ENCODE measurements around the gene PYROXD2. TPM values are rescaled to one million over a fixed set of nuclear protein-coding genes. Genes with fewer than 3 reads are reported as not detected.

Gene PYROXD2
- total RNA-seq, 1 donor from 2014 or later, result 7.3 TPM

GRCh38 chr10:98340261-98340939, 74.6 kb downstream of the PYROXD2 start:
- peak; percentile 88 for DNase-seq (ENCODE audit: low read depth)

- DNase-seq (ENCODE audit: low read depth), result peak; percentile 70
Observed at GRCh38 chr10:98339799-98340198, 75.2 kb downstream of the PYROXD2 start.

DNA sequence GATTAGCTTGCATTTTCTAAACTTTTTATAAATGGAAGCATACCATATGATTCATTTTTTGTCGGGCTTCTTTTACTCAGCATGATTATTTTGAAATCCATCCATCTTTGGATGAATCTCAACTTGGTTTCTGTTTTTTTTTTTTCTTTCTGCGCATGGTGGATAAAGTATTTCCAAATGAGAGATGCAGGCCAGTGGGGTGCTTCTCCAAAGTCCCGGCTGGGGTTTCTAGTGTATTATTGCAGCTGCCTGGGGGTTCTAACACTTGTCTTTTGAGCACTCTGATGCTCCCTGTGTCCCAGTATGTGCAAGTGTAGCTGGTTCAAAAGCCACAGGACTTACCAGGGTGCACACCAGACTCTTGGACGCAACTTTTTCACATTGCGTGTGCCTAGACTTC, 76.1 kb downstream of the PYROXD2 start:
- DNase-seq (ENCODE audit: low read depth), result no peak

- no peak for DNase-seq (ENCODE audit: low read depth)
Observed at GRCh38 chr10:98338318-98338717, 76.7 kb downstream of the PYROXD2 start.

DNA sequence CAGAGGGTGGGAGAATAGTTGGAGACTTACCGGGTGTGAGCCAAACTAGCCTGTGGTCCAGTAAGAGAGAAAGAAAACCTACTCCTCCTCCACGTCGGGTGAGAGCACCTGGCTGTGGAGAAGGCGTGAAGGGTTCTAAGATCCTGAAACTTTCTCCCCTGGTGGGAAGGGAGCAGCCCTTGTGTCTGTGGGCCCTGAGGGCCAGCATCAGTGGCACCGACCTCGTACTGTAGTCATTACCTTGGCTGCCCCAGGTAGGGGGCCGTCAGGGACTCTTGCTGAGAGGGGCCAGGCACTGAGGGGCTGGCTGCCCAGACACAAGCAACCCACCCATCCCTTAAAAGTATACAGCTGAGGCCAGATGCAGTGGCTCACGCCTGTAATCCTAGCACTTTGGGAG, 77.5 kb downstream of the PYROXD2 start:
- no peak for DNase-seq (ENCODE audit: low read depth)

MicroRNAs encoded within 50 kb of the gene (microRNA counts, 767-probe panel; counts per million panel counts)
- not detected for microRNA hsa-miR-1287

Small RNA genes within 50 kb of the gene (microRNA-seq; reads per million reads assigned to microRNA genes)
- gene MIR1287 (76.6 reads per million, percentile 52 among the genes with 10 or more reads in this experiment), gene MIR4685 (not detected)

Other genes starting within 250 kb of the PYROXD2 start
- gene LOXL4, start 147.0 kb downstream of the PYROXD2 start, total RNA-seq, result 0.64 and 0.88 TPM in 2 replicates
- 28.9 and 35.0 TPM in 2 replicates for gene HPS1, start 31.8 kb upstream of the PYROXD2 start, total RNA-seq

All from myocyte (in vitro differentiated cells).